A549 treated with Hydrocortisone at 1 μM for 4 hours (cell line): ENCODE measurements around the gene KIF24. TPM values are rescaled to one million over a fixed set of nuclear protein-coding genes. Genes with fewer than 3 reads are reported as not detected.

Source experiments
- total RNA-seq: library from RNA; stranded (reverse); fragments of 200-300 nt; extraction: Qiagen RNA extraction; gene quantifications from 5 replicates; pipeline ENCODE4 v1.2.3, GENCODE V29; 2022

Gene KIF24
- total RNA-seq, result 3.0 to 3.5 TPM (median 3.3 TPM) in 5 replicates

DNA sequence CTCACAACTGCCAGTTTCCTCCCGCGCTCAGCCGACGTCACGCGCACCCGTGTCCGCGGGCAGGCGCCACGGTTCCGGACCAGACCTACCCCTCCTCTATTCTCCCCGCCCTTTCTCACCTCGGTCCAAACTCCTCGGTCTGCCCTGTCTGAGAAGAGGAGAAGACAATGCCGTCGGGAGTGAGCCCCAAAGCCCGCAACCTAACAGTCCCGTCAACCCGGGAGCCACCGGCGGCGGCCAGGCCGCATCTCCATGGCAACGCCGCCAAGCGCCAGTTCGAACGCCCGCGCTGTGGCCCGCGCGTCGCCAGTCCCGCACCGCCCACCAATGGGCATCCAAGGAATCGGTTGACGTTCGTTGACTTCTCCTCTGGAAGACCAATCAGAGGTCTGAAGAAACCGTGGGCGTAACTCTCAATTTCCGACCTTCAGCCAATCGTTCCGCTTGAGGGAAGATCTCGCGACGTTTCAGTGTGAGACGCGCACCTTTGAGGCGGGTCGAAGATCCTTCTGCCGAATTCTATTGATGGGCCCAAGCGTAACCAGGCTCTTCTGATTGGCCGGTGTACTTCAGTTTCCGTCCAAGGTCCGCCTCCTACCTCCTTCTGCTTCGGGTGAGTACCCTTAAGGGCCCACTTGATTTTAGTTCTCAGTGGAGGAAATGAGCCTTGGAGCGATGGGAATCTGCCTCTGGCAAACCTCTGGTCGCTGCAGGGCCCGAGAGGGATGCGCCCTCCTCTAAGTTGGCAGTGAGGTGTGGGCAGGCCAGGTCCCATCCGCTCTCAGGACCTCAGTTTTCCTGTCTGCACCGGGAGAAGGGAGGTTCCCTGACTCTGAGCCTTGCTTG, at the start of gene KIF24, which contains the start of gene NUDT2:
Gene KIF24, minus strand, starts transcription at position 282 of the 846 bp plus-strand sequence. CDS start 17,922 bp downstream, outside the sequence.
Gene NUDT2, plus strand, starts transcription at position 583 of the 846 bp plus-strand sequence. CDS start 9,471 bp downstream, outside the sequence.

GRCh38 chr9:34376596-34377403, 47.7 kb upstream of the KIF24 start, which contains the start of gene MYORG:
MYORG (minus strand) TSS chr9:34376898; CDS start chr9:34372943, 3,955 bp downstream.

Other genes with a start within 250 kb of the KIF24 start
- 35.3 to 47.1 TPM (median 40.1 TPM) in 5 replicates for gene DCAF12, start 202.6 kb downstream of the KIF24 start, total RNA-seq
- gene UBAP1, start 150.2 kb downstream of the KIF24 start, total RNA-seq, result 45.7 to 59.4 TPM (median 52.6 TPM) in 5 replicates
- gene NUDT2, start 301 bp upstream of the KIF24 start, total RNA-seq, result 23.2 to 24.9 TPM (median 23.5 TPM) in 5 replicates
- gene MYORG, start 47.6 kb upstream of the KIF24 start, total RNA-seq, result 4.3 to 7.3 TPM (median 6.4 TPM) in 5 replicates
- 14.6 to 17.4 TPM (median 16.9 TPM) in 5 replicates for gene FAM219A, start 129.3 kb upstream of the KIF24 start, total RNA-seq
- 0.13 to 0.61 TPM (median 0.22 TPM) in 4 of 5 replicates, not detected in the other for gene DNAI1, start 129.5 kb upstream of the KIF24 start, total RNA-seq
- gene ENHO, start 193.7 kb upstream of the KIF24 start, total RNA-seq, result 0.88 to 2.5 TPM (median 1.9 TPM) in 5 replicates